Measurements from ENCODE around the gene NRBF2. TPM values are rescaled to one million over a fixed set of nuclear protein-coding genes. Genes with fewer than 3 reads are reported as not detected.

Gene NRBF2
- polyA plus RNA-seq, 2 of the 4 experiments (the other 2 are of a cell fraction) = 16.6 to 27.6 TPM

DNA sequence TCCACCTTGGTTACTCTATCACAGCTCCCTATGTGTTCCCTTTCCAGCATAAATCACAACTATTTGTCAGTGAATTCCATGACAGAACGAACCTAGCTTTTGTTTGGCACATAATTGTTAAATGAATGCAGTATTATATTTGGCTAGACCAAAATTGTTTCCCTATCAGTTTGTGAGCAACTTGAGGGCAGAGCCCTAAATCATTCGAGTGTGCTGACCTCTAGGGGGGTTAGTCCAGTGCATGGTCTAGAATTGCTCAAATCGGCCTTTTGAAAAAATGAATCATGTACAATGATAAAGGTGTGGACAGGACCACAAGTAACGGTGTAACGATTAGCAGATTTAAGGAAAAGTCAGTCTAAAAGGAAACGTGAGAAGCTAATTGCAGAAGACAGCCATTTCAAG is 475 bp upstream of the NRBF2 start:
- H3K4me2 ChIP-seq = peak overlapping the region; percentile 55
- H3K4me3 ChIP-seq = peak overlapping the region; percentile 82
- H3K9me3 ChIP-seq = peaks cover 9% of the 10 kb centered on the region
- ChIA-PET CTCF (interaction anchor here (0.6 to 2.0 kb wide), 8 partner anchors 9 to 695 kb away, joined by 3 to 9 read pairs (median 4); no protein-coding TSS in a partner anchor), POLR2A (interaction anchor here (0.6 to 1.4 kb wide), 11 partner anchors 9 to 700 kb away, joined by 3 to 11 read pairs (median 3); no protein-coding TSS in a partner anchor)
- peak; percentile 13 to 30 for ATAC-seq
- TF ChIP-seq PBX3 (IDR thresholded peaks at IDR 0.05) (no peak), POLR2A (IDR thresholded peaks at IDR 0.05; ENCODE audit: low read length) (no peak), EHMT2 (IDR thresholded peaks at IDR 0.05; ENCODE audit: low read depth) (peak; percentile 90), HOXB13 (CRISPR knock-in tag; IDR thresholded peaks at IDR 0.05; ENCODE audit: low read depth) (0 out of 2 replicates have a peak, but pooled peaks have one; percentile 53), CHD4 (IDR thresholded peaks at IDR 0.05; ENCODE audit: borderline replicate concordance) (0 out of 2 replicates have a peak, but pooled peaks have one; percentile 51), HOXB5 (CRISPR knock-in tag; IDR thresholded peaks at IDR 0.05) (0 out of 2 replicates have a peak, but pooled peaks have one; percentile 19)
- H3K4me1 ChIP-seq = peaks cover 9% of the 10 kb centered on the region; the same call in 2 of the 3 replicates
- 52% methylated on average over 6 of the region's 6 CpGs for WGBS (ENCODE audit: missing lambda C conversion rate)
- peak overlapping the region; percentile 53 to 73; a peak in 5 of 6 replicates for H3K27ac ChIP-seq
- FAIRE-seq = no peak
- DNase-seq (ENCODE audit: low read depth in 1 of 2, low spot score in 1 of 2) = no peak

GRCh38 chr10:63133821-63134557 is 861 bp downstream of the NRBF2 start:
- no peak for TF ChIP-seq HDAC2 (IDR thresholded peaks at IDR 0.05)
- TF ChIP-seq MAFK (IDR thresholded peaks at IDR 0.05; ENCODE audit: partially characterized antibody) = no peak
- no peak for TF ChIP-seq HOXB13 (CRISPR knock-in tag; IDR thresholded peaks at IDR 0.05; ENCODE audit: low read depth)
- no peak for TF ChIP-seq MYC (IDR thresholded peaks at IDR 0.05; ENCODE audit: borderline replicate concordance, low read length)
- TF ChIP-seq BHLHE40 (IDR thresholded peaks at IDR 0.05; ENCODE audit: low read depth, low read length) = no peak
- Histone ChIP-seq H3K27ac (peak overlapping the region; percentile 89 to 93), H3K4me1 (peaks cover 9% of the 10 kb centered on the region; the same call in 2 of the 3 replicates), H3K4me3 (peak overlapping the region; percentile 82), H3K9me3 (peaks cover 9% of the 10 kb centered on the region), H3K4me2 (peak overlapping the region; percentile 92)
- ChIA-PET CTCF (interaction anchor here (1.5 to 1.9 kb wide), 2 partner anchors 14 to 24 kb away, joined by 5 to 6 read pairs; no protein-coding TSS in a partner anchor), POLR2A (interaction anchor here (1.2 to 1.4 kb wide), 4 partner anchors 11 to 524 kb away, joined by 3 to 10 read pairs (median 6); no protein-coding TSS in a partner anchor)
- no peak for DNase-seq (ENCODE audit: low read depth in 1 of 2, low spot score in 1 of 2)
- WGBS (ENCODE audit: missing lambda C conversion rate) = 11% methylated on average over 9 of the region's 9 CpGs
- no peak for ATAC-seq
- no peak for FAIRE-seq

DNA sequence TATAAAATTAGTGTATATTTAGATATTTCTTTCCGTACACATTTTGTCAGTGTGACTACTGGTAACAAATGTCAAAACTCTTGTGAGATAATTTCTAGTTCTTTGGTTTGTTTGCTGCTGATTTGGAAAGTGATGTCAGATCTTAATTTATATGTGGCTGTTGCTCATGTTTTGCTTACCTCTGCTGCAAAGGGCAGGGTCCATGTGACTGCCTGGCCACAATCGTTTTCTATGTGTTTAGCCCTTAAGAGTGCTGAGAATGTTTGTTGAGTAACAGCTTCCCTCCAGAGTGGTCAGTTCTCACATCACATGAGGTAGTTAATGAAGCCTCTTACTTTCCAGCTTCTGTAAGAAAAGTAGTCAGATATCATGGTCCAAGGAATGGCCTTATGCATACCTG is 4.2 kb downstream of the NRBF2 start:
- 63% methylated on average over 2 of the region's 2 CpGs for WGBS (ENCODE audit: missing lambda C conversion rate)

More for the DNA sequence above, 4.2 kb downstream of the NRBF2 start:
- no peak for ATAC-seq
- ChIA-PET CTCF (interaction anchor here (1.2 to 2.9 kb wide), 2 partner anchors 20 to 30 kb away, joined by 3 to 15 read pairs; no protein-coding TSS in a partner anchor), POLR2A (no interaction called here)
- Histone ChIP-seq H3K4me3 (no peak overlapping the region), H3K4me2 (no peak overlapping the region), H3K4me1 (peaks cover 9% of the 10 kb centered on the region; the same call in 2 of the 3 replicates), H3K9me3 (peaks cover 5% of the 10 kb centered on the region), H3K27ac (no peak overlapping the region)
- TF ChIP-seq HOXB5 (CRISPR knock-in tag; IDR thresholded peaks at IDR 0.05) (no peak), RAD21 (conservative IDR thresholded peaks at IDR 0.05 in 1 of 2, IDR thresholded peaks at IDR 0.05 in 1 of 2) (no peak), CTCF (IDR thresholded peaks at IDR 0.05) (no peak), RARB (CRISPR knock-in tag; IDR thresholded peaks at IDR 0.05) (no peak), ATOH8 (CRISPR knock-in tag; IDR thresholded peaks at IDR 0.05; ENCODE audit: low read depth) (no peak), KDM5A (IDR thresholded peaks at IDR 0.05) (no peak), HDAC2 (IDR thresholded peaks at IDR 0.05) (no peak)
- TF ChIP-seq, protein P1, sequence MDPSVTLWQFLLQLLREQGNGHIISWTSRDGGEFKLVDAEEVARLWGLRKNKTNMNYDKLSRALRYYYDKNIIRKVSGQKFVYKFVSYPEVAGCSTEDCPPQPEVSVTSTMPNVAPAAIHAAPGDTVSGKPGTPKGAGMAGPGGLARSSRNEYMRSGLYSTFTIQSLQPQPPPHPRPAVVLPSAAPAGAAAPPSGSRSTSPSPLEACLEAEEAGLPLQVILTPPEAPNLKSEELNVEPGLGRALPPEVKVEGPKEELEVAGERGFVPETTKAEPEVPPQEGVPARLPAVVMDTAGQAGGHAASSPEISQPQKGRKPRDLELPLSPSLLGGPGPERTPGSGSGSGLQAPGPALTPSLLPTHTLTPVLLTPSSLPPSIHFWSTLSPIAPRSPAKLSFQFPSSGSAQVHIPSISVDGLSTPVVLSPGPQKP (IDR thresholded peaks at IDR 0.05; ENCODE audit: low read depth, low read length) = no peak
- no peak for DNase-seq (ENCODE audit: low read depth in 1 of 2, low spot score in 1 of 2)
- FAIRE-seq = no peak
